NCI-H1092 treated with DMSO at 0.1 percent for 48 hours (cell line): ENCODE measurements around the gene HDAC4.
A peak's percentile ranks its signal among the peaks of the same experiment; 100 is the strongest.

ENCODE experiments used
- DNase-seq: peaks from one replicate; lab custom pipeline; 2025; lab: John Stamatoyannopoulos, UW

Gene HDAC4

GRCh38 chr2:239368906-239369552 lies 31.8 kb downstream of the HDAC4 start:
- DNase-seq: peak; percentile 10

- no peak for DNase-seq
These were observed 32.5 kb downstream of the HDAC4 start for GRCh38 chr2:239368321-239368720.

- DNase-seq: no peak
These were observed 34.1 kb downstream of the HDAC4 start for GRCh38 chr2:239366740-239367139.

DNA sequence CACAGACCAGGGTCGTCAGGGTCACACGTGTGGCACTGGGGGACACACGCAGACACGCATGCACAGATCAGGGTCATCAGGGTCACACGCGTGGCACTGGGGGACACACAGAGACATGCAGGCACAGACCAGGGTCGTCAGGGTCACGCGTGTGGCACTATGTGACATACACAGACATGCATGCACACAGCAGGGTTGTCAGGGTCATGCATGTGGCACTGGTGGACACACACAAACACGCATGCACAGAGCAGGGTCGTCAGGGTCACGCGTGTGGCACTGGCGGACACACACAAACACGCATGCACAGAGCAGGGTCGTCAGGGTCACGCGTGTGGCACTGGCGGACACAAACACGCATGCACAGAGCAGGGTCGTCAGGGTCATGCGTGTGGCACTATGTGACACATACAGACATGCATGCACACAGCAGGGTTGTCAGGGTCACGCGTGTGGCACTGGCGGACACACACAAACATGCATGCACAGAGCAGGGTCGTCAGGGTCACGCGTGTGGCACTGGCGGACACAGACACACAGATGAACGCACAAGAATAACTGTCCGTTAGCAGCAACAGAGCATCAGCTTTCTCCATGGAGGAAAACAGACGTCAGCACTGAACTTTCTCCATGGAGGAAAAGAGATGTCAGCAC lies 34.9 kb downstream of the HDAC4 start:
- no peak for DNase-seq

GRCh38 chr2:239365071-239365781 lies 35.6 kb downstream of the HDAC4 start:
- DNase-seq: no peak

DNA sequence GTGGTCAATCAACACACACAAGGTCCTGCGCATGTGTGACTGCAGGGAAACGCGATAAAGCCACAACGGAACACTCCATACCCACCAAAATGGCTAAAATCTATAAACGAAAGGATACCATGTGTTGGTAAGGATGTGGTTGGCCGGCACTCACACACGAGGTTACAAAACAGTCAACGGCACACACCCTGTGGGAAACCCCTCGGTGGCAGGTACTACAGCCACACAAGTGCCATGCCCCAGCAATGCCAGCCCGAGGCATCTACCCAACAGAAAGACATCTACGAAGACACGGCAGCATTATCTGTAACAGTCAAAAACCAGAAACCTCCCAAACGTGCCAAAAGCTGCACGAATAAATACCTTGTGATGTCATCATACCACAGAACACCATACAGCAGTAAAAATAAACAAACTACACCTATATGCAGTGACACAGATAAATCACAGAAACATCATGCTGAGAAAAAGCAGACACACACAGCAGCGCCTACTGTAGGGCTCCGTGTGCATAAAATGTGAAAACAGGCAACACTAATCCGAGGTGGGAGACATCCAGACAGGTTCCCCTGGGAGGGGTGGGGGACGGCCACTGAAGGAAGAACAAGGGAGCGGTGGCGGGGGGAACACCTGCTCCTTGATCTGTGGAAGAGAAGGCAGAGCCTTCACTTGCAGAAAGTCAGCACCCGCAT lies 36.7 kb downstream of the HDAC4 start:
- no peak for DNase-seq

DNA sequence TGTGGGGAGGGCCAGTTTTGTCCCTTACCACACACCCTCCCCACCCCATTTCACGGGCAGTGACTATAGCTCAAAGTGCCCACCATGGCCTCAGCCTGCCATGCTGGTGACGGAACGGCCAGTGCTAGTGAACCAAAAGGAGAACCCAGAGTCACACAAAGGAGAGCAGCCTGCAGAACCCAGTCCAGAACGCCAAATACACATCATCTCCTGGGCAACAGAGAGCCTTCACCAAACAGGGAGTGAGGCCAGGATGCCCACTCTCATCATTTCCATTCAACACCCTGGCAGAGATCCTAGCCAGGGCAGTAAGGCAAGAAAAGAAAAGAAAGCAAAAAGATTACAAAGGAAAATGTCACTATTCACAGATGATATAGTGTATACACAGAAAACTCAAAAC lies 38.3 kb downstream of the HDAC4 start:
- DNase-seq: no peak

DNA sequence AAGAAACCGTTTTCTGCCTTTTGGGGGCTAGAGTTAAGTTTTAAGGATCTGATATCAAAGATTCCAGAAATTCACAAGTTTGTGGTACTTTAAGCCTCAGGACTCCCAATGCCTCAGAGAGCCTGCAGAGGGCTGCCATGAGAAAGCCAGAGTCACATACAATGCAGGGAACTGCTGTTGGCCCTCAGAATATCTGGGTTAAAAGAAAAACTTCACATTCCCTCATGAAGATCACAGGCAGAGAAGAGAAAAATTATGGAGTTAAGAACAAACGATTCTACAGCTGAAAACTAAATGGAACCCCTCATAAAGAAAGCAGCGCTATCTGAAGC lies 39.5 kb downstream of the HDAC4 start:
- no peak for DNase-seq

DNA sequence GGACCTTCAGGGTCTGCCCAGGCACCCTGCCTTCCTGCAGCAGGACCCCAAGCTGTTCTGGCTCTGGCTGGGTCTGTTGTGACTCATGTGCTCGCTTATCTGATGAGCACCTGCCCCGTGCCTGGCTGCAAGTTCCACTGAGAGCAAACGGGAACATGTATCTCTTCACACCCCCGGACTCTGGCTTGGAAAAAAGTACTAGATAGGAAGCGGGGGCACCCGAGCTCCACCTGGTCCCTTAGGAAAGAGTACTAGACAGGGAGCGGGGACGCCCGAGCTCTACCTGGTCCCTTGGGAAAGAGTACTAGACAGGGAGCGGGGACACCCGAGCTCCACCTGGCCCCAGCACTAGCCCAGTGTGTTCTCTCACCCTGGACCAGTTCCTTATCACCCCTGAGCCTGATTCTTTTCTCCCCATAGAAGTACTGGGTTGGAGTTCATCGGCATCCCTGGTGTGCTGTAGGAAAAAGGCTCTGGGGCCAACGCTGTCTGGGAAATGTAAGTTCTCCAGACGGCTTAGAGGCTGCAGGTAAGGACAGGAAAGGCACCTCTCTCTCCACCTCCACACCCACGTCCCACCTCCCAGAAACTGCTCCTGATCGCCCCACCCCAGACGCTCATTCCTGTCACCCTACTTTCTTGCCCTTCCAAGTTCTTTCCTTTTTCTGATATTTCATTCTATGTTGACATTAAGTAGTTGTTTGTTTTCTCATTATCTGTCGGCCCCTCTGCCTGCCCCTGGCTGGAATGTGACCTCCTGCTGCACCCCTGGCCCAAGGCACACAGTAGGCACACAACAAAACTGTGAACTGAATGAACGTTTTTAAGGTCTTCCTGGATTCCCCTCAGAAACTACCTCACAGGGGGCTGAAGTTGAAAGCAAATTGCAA lies 40.2 kb downstream of the HDAC4 start:
- DNase-seq: no peak

DNA sequence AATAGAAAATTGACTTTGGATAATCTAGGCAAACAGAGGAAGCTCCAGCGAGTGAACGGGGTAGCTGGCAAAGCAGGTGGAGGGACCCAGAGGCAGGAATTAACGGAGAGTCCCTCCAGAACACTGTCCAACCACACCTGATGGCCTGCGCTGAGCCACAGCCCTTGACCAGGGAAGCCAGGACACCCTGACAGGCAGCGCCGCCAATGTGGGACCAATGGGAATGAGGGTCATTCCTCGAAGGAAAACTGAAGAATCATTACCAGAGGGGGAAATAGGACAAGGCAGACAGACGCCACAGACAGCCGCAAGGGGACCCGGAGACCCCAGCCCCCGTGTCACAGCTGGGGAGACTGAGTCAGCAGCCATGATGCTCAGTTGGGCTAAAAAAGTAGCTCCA lies 40.8 kb downstream of the HDAC4 start:
- no peak for DNase-seq

- DNase-seq: no peak
These were observed 41.5 kb downstream of the HDAC4 start for GRCh38 chr2:239359196-239359912.

GRCh38 chr2:239358062-239358754 lies 42.6 kb downstream of the HDAC4 start:
- DNase-seq: no peak

DNA sequence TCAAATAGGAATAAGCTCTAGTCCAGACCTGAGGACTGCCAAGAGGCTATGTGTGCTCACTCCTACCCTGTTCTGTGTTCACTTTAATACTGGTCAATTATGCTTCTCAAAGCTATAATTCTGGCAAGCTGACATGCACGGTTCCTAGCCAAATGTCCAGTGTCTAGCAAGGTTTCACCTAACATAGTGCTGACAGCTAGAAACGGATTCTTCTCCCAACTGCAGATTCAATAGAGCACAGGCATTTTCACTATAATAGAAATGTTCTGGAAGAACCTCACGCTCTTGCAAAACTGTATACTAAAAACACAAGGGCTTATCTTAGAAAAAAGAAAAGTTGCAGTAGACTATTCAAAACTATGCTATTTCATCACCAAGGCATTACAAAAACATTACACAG lies 45.1 kb downstream of the HDAC4 start:
- no peak for DNase-seq

DNA sequence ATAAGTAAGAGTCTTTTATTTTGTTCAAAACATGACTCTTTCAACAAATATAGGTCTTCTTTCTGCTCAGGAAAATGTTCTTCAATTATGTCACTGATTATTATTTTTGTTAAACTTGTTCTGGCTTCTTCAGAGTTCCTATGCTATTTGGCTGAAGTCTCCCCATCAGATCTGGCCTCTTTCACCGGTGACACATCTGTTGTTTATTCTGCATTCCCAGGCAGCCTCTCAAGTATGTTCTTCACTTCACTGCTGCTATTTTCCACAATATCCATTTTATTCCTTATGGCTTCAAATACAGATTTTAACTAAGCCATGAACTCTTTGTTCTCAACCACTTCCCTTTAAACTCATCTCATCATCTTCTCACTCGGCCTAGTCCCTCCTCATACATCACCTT lies 45.7 kb downstream of the HDAC4 start:
- no peak for DNase-seq

DNA sequence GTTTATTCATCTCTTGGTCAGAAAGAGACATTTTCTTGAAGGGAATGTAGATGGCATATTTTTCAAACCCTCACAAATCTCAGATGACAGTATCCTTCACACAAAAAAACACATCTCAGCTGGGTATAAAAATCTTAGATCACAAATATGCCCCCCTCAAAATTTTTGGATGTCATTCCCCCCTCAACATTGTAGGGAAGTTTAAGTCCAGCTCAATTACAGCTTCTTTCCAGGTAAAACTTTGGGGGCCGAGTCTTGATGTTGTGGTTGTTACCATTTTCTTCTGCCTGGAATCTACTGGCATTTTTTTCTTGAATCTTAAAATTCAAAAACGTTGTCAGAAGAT lies 46.1 kb downstream of the HDAC4 start:
- DNase-seq: no peak

DNA sequence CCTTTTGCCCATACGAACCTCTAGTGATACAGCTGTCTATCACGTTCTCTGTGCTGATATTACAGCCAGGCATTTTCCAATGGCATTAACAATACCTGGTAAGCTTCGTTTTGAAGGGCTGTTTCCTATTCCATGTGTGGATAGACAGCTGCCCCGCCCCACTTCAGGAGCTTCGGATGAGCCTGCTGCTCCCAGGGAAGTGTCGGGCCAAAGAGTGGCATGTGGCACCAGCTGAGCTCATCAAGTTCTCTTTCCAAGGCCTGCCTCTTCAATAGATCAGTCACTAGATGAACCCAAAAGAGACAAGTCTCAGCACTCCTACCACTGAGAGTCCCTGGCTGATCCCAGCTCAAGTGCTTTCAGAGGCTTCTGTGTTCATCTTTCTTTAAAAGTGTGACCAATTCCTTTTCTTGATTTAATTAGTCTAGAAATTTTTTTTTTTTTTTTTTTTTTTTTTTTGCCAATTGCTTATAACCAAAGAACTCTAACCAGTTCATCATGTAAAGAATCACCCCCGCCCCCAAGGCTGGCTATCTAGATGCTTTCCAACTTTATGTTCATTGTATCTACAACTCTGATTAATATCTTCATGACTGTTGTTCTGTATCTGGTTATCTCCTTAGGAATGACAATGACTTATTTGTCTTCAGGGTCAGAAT lies 46.6 kb downstream of the HDAC4 start:
- DNase-seq: no peak

GRCh38 chr2:239353692-239354091 lies 47.1 kb downstream of the HDAC4 start:
- DNase-seq: no peak

DNA sequence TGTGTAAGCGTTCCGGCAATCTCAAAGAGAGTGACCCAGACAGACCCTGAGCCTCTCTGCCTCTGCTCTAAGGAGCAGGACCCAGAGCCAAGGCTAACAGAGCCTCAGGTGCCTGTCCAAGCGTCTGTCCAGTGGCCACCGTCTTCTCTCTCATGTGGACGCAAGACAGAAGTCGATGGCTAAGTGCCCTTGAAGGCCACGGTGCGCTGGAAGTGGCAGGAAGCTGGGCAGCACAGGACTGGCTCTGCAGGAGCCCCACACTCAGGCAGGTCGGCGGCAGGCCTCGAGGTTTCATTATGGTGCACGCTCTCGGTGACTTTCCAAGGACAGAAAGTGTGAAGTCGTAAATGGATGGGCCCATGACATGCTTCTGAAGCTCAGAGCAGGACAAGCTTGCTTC lies 49.1 kb downstream of the HDAC4 start:
- DNase-seq: no peak

- DNase-seq: no peak
These were observed 51.2 kb downstream of the HDAC4 start for GRCh38 chr2:239349453-239350135.
